ENCODE results near the gene TRPV4.

The TRPV4 gene

DNA sequence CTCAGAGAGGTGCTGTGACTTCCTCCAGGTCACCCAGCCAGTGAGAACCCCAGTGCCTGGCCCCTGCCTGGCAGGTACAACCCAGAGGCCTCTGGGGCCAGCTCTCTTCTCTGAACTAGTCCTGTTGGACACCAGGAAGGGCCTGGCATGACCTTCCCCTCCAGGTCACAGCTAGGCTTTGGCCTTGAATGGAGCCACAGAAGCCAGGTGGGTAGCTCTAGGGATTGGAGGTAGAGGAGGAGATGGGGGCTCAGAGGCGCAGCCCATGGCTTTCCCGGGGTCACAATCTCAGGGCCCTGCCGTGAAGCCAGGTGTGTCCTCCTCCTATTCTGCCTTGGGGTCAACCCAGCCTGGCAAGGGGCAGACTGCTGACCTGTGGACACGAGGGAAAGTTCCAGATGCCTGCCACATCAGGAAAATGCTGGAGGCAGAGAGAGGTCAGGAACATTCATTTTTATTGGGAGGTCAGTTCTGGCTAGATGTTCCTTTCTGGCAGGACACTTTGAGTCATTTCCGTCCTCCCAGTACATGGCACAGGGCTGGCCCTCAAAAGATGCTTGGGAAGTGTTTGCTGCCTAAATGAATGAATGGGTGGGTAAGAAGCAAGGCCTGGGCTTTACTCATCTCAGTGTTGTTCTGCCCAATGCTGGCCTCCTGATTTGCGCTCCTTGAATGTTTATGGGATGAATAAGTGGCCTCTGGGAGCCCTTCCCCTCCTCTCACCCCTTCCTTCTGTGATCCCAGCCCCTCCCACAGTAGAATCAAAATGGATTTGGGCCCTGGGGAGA is 94.1 kb downstream of the TRPV4 start:
- peak overlapping the region; percentile 95 for H3K27ac ChIP-seq
- TF ChIP-seq, protein P1, sequence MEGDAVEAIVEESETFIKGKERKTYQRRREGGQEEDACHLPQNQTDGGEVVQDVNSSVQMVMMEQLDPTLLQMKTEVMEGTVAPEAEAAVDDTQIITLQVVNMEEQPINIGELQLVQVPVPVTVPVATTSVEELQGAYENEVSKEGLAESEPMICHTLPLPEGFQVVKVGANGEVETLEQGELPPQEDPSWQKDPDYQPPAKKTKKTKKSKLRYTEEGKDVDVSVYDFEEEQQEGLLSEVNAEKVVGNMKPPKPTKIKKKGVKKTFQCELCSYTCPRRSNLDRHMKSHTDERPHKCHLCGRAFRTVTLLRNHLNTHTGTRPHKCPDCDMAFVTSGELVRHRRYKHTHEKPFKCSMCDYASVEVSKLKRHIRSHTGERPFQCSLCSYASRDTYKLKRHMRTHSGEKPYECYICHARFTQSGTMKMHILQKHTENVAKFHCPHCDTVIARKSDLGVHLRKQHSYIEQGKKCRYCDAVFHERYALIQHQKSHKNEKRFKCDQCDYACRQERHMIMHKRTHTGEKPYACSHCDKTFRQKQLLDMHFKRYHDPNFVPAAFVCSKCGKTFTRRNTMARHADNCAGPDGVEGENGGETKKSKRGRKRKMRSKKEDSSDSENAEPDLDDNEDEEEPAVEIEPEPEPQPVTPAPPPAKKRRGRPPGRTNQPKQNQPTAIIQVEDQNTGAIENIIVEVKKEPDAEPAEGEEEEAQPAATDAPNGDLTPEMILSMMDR (conservative IDR thresholded peaks at IDR 0.05), result no peak

DNA sequence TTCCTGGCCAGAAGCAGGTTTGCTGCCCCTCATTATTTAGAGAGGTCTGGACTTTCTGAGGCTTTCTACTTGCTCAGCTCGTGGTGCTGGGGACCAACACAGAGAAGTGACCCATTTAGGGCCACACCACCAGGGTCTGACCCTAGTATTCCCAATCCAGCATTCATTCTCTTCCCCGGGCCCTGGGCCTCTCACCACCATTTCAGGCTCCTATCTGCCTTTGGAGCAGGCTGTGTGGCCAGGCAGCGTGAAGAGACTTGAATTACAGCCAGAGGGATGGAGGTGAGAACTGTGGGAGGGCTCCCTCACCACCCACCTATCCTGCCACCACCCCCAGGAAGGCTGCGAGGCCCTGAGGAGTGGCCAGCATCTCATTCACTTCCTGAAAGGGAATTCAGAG is 95.0 kb downstream of the TRPV4 start:
- peak overlapping the region; percentile 95 for H3K27ac ChIP-seq
- TF ChIP-seq, protein P1 (conservative IDR thresholded peaks at IDR 0.05), result no peak

DNA sequence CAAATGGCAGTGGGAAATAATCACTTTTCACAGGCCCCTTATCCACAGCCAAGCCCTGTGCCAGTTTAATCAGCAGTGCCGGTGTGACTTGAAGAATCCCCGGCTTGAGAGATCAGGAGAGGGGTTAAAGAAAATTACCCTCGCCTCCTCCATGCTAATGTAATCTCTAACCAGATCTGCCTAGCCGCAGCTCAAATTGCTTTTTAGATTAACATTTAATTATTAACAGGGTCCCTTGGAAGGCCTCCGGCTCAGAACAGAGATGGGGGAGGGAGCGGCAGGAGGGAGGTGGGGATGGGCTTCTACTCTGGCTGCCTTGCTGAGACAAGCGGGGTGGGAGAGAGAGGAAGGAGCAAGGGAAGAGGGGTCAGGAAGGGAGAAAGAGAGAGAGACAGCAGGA is 95.6 kb downstream of the TRPV4 start:
- TF ChIP-seq, protein P1 (conservative IDR thresholded peaks at IDR 0.05), result no peak
- peak overlapping the region; percentile 95 for H3K27ac ChIP-seq

DNA sequence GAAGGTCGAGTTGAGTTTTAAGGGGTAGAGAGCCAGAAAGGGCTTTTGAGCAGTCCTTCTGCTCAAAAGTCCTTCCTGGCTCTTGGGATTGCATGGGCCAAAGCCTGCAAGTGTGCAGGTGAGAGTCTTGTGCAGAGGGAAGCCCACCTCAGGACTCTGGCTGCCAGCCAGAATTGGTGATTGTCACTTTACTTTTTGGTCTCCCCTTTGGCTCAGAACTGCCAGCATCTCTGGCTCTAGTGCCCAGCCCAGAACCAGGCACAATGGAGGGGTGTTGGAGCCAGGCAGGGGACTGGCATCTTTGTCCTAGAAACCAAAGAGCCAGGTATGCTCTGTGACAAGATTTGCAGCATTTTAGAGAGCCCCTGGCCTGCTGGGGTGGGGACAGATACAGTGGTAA is 96.1 kb downstream of the TRPV4 start:
- H3K27ac ChIP-seq, result peak overlapping the region; percentile 95
- TF ChIP-seq, protein P1 (conservative IDR thresholded peaks at IDR 0.05), result no peak

DNA sequence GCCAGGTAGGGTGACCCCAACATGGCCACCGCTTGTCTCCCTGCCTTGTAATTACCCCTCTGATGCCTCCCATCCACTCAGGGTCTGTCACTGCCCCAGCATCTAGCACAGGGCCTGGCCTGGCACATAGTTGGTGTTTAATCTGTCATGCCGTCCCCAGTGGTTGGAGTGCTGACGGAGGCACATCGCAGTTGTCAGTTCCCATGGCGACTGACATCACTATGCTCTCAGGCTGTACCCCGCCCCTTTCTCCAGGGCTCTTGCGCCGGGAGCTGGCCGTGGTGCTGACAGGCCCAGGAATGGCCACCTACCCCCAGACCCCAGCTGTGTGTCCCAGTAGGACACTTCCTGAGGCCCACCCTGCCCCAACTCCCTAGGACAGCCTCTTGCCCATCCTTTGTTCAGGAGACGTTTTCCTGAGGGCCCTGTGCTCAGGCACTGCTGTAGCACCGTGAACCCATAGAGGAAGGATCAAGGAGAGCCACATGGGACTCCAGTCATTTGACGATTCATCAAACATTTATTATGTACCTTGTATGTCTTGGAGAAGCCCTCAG is 96.6 kb downstream of the TRPV4 start:
- peak overlapping the region; percentile 95 for H3K27ac ChIP-seq
- TF ChIP-seq, protein P1 (conservative IDR thresholded peaks at IDR 0.05), result no peak

DNA sequence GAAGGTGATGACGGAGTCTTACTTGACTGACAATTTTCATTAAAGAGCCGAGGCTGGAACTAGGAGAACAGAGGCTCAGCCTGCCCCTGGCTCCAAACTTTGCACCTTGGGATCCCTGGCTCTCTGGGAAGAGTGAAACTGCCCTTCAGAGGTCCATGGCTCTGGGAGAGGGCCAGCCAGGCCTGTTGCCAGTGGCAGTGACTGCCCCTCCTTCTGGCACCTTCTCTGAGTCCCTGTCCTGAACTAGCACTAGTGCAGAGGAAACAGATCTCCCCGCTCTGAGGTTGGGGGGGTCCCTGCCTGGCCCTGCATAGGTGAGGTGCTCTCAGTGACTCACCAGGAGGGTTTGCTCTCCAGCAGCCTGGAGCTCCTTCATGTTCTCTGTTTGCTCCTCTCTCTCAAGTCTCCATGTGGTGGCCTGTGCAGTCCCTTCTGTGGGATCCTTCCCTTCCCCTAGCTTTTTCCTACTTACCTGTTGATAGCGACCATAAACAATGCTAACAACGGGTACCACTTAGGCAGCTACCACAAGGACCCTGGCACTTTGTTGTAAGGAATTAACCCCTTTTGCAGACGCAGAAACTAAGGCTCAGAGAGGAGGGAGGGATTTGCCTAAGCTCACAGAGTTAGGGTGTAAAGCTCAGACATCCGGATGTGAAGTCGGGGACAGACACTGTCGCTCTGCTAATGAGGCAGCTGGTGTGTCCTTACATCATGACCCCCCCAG is 97.2 kb downstream of the TRPV4 start:
- TF ChIP-seq, protein P1 (conservative IDR thresholded peaks at IDR 0.05), result no peak
- H3K27ac ChIP-seq, result peak overlapping the region; percentile 95

DNA sequence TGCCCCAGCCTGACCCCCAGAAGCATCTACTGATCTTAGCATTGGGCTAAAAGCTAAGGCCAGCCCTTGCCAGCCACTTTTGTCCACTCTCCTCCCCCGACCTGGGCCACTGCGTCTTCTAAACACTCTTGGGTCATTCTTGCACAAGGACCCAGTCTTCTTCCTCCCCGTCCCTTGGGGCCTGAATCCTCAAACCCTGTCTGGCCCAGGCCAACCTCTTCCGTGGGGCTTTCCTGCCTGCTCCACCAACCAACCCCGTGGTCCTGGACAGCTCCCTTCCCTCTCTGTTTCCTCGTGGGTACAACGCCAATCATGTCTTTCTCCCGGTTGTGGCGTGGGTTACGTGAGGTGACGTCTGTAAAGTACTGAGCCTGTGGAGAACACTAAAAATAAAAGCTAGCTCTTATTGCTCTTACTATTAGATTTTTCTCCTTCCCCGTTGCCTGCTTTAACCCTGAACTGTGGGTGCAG is 98.1 kb downstream of the TRPV4 start:
- TF ChIP-seq, protein P1 (conservative IDR thresholded peaks at IDR 0.05), result no peak

More for the DNA sequence above, 98.1 kb downstream of the TRPV4 start:
- peak overlapping the region; percentile 95; the same call in 1 of the 2 replicates for H3K27ac ChIP-seq
